Endodermal cell (in vitro differentiated cells): ENCODE measurements around the gene C1orf35. TPM values are rescaled to one million over a fixed set of nuclear protein-coding genes. Genes with fewer than 3 reads are reported as not detected.

Source experiments
- DNase-seq: peaks from one replicate; pipeline ENCODE4 v3.0.0-alpha.2; 2017
- H3K27ac ChIP-seq: 2 replicates; pipeline ENCODE4 v1.5.1; 2013; ENCODE audit warnings: mild to moderate bottlenecking, low read depth, low read length, moderate library complexity
- H3K27me3 ChIP-seq: 2 replicates; pipeline ENCODE4 v1.6.1; 2013; ENCODE audit warnings: mild to moderate bottlenecking, low read length, moderate library complexity; ENCODE audit not compliant: insufficient read depth, control insufficient read depth, poor library complexity, severe bottlenecking
- H3K36me3 ChIP-seq: 2 replicates; pipeline ENCODE4 v1.7.0; 2013; ENCODE audit warnings: mild to moderate bottlenecking, low read length, moderate library complexity; ENCODE audit not compliant: control insufficient read depth, insufficient read depth
- H3K4me1 ChIP-seq: one replicate; pipeline ENCODE4 v1.7.0; 2013; ENCODE audit warnings: low read length; ENCODE audit not compliant: control insufficient read depth, insufficient read depth
- H3K4me3 ChIP-seq: 2 replicates; pipeline ENCODE4 v1.5.1; 2013; ENCODE audit warnings: mild to moderate bottlenecking, low read length, moderate library complexity
- H3K9ac ChIP-seq: 2 replicates; pipeline ENCODE4 v1.6.1; 2013; ENCODE audit warnings: mild to moderate bottlenecking, low read length, moderate library complexity; ENCODE audit not compliant: poor library complexity, severe bottlenecking; ENCODE audit errors: extremely low read depth
- H3K9me3 ChIP-seq: 2 replicates; pipeline ENCODE4 v1.6.1; 2013; ENCODE audit warnings: mild to moderate bottlenecking, low read length, moderate library complexity; ENCODE audit not compliant: control insufficient read depth
- H3K27ac Mint-ChIP-seq: 2 replicates; pipeline ENCODE4 v1.8.0; 2020; ENCODE audit warnings: mixed read lengths
- H3K27me3 Mint-ChIP-seq: 2 replicates; pipeline ENCODE4 v1.8.0; 2021; ENCODE audit warnings: mild to moderate bottlenecking, mixed read lengths; ENCODE audit not compliant: insufficient read depth
- H3K36me3 Mint-ChIP-seq: 2 replicates; pipeline ENCODE4 v1.8.0; 2020; ENCODE audit warnings: low read depth, mixed read lengths
- H3K4me1 Mint-ChIP-seq: 2 replicates; pipeline ENCODE4 v1.8.0; 2020; ENCODE audit warnings: mixed read lengths
- H3K4me3 Mint-ChIP-seq: 2 replicates; pipeline ENCODE4 v1.8.0; 2020; ENCODE audit warnings: mild to moderate bottlenecking, moderate library complexity, mixed read lengths
- H3K9me3 Mint-ChIP-seq: 2 replicates; pipeline ENCODE4 v1.8.0; 2020; ENCODE audit warnings: mild to moderate bottlenecking, mixed read lengths
- WGBS, 2 experiments: methylation state at CpG; one replicate each; pipeline versions ENCODE4 v1.1.5 to v1.1.7; 2013; ENCODE audit warnings: missing lambda C conversion rate in 2 of 2, mixed read lengths in 1 of 2; ENCODE audit not compliant: insufficient coverage in 1 of 2, insufficient read length in 1 of 2; 5-methylcytosine and 5-hydroxymethylcytosine counted together
- total RNA-seq, 2 donors: library from RNA; stranded (reverse); fragmentation: NEBNext Ultra II Directional in 1 of 2; extraction: Animal tissue kit (Norgen Biotek cat#: 25700) in 1 of 2; gene quantifications; 2 replicates in 1 of 2; 3 replicates in 1 of 2; pipeline ENCODE4 v1.2.1, GENCODE V29; 2021
- TF ChIP-seq, protein P1 (sequence below): fragments of 200-600 bp; sonication (generic); conservative IDR thresholded peaks from 2 replicates; pipeline ENCODE4 v1.5.0; 2021; ENCODE audit warnings: antibody characterized with exemption, mild to moderate bottlenecking

The C1orf35 gene
- total RNA-seq, 2 donors from 2014 or later = 31.6 to 34.0 TPM

DNA sequence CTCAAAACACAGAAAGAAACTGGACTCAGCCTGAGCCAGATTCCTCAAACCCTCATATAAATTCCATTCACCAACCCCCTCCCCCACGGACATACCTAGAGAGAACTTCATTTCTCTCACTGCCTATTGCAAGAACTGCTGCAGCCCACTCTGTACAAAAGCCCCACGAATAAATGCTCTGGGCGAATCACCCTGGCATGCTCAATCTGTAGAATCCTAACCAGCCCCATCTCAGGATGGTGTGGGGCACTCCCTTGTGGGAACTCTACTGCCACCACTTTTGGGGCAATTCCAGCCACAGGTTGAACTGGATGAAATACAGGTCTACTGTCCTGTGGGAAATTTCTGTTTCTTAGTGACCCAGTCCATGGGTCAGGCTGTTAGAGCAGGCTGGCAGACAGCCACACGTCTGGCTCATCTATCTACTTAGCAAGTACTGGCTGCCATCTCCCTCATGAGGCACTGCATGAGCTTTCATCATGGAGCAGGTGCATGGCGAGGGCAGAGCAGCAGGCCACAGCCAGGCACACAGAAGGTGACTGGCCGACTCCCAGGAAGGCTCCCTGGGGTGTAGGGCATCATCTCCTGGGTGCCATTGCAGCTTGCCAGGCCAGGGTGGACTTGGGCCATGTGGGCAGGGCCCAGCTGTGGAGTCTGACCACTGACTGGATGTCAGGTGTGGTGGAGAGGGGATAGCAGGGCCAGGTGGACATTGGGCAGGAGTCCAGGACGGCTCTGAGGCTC, 1.6 kb upstream of the C1orf35 start:
- Histone ChIP-seq H3K27ac (no peak overlapping the region), H3K9me3 (no peaks in the 10 kb centered on the region), H3K4me3 (no peak overlapping the region), H3K27me3 (no peaks in the 10 kb centered on the region), H3K36me3 (peaks cover 28% of the 10 kb centered on the region), H3K4me1 (peaks cover 7% of the 10 kb centered on the region), H3K9ac (no peak overlapping the region)
- Mint-ChIP-seq H3K36me3 (peaks cover 22% of the 10 kb centered on the region), H3K9me3 (no peaks in the 10 kb centered on the region), H3K27ac (peak overlapping the region; percentile 36), H3K27me3 (no peaks in the 10 kb centered on the region), H3K4me1 (peaks cover under 1% of the 10 kb centered on the region), H3K4me3 (peak overlapping the region; percentile 88)
- DNase-seq = peak; percentile 45
- WGBS, 2 experiments = 88 to 90% methylated on average over 5 to 7 of the region's 7 CpGs
- TF ChIP-seq, protein P1, sequence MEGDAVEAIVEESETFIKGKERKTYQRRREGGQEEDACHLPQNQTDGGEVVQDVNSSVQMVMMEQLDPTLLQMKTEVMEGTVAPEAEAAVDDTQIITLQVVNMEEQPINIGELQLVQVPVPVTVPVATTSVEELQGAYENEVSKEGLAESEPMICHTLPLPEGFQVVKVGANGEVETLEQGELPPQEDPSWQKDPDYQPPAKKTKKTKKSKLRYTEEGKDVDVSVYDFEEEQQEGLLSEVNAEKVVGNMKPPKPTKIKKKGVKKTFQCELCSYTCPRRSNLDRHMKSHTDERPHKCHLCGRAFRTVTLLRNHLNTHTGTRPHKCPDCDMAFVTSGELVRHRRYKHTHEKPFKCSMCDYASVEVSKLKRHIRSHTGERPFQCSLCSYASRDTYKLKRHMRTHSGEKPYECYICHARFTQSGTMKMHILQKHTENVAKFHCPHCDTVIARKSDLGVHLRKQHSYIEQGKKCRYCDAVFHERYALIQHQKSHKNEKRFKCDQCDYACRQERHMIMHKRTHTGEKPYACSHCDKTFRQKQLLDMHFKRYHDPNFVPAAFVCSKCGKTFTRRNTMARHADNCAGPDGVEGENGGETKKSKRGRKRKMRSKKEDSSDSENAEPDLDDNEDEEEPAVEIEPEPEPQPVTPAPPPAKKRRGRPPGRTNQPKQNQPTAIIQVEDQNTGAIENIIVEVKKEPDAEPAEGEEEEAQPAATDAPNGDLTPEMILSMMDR = no peak

DNA sequence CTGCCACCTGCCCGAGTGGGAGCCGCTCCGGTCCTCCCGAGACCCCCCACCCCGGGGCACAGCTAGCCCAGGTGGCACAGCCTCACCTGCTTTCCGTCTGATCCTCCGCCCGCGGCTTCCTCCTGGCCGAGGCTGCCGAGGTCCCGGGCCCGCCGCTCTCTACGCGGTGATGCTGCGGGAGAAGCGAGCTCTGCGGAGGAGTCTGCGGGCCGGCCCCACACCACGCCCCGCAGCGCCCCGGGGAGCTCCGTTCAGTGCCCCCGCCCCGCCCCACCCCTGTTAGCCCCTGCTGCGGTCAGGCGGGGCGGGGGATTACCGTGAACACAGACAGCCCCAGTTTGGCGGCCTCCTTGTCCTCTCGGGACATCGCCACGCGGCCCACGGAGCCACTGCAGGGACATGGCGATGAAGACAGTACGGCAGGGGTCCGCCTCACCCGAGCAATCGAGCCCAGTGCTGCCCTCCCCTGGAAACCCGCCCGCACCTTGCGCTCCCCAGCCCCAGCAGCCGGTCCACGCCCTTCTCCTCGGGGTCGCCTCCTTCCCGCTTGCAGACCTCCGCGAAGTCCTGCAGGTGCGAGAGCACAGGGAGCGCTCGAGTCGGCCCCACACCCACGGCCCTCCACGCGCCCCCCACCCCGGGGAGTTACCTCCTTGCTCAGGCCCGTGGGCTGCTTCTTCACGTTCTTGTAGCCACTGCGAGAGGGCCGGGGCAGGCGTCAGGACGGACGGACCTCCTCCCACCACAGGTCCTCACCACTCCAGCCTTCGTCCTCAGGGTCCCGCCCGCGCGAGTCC, 933 bp downstream of the C1orf35 start:
- H3K36me3 Mint-ChIP-seq = peaks cover 43% of the 10 kb centered on the region
- no peak overlapping the region for H3K27ac ChIP-seq
- peak overlapping the region; percentile 11 for H3K9ac ChIP-seq
- no peaks in the 10 kb centered on the region for H3K9me3 Mint-ChIP-seq
- no peaks in the 10 kb centered on the region for H3K27me3 ChIP-seq
- H3K27me3 Mint-ChIP-seq = no peaks in the 10 kb centered on the region
- no peaks in the 10 kb centered on the region for H3K4me1 Mint-ChIP-seq
- peaks cover 5% of the 10 kb centered on the region for H3K4me1 ChIP-seq
- WGBS, 2 experiments = 9 to 10% methylated on average over 36 to 73 of the region's 73 CpGs
- peaks cover 47% of the 10 kb centered on the region for H3K36me3 ChIP-seq
- peak; percentile 89 for DNase-seq
- H3K4me3 Mint-ChIP-seq = peak overlapping the region; percentile 88
- TF ChIP-seq, protein P1 = peak; percentile 67
- no peak overlapping the region for H3K27ac Mint-ChIP-seq
- no peaks in the 10 kb centered on the region for H3K9me3 ChIP-seq
- peak overlapping the region; percentile 80 for H3K4me3 ChIP-seq

DNA sequence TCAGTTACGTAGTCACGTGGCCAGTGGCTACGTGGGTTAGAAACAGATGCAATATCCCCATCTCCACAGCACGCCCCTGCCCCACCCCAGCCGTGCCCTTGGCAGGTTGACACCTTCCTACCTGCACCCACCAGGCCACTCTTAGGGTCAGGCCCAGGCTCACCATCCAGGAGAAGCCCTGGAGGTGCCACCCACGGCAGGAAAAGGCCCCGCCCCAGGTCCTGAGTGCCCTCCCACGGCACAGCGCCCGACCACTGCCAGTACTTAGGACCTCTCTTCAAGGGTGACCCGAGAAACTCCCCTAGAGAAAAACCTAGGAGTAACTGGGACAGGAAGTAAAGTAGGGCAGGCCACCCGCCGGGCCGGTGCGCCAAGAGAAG, 1.5 kb downstream of the C1orf35 start:
- Mint-ChIP-seq H3K4me3 (peak overlapping the region; percentile 88), H3K4me1 (no peaks in the 10 kb centered on the region), H3K27ac (no peak overlapping the region), H3K9me3 (no peaks in the 10 kb centered on the region), H3K27me3 (no peaks in the 10 kb centered on the region), H3K36me3 (peaks cover 39% of the 10 kb centered on the region)
- WGBS, 2 experiments = 66 to 80% methylated on average over 10 to 15 of the region's 15 CpGs
- Histone ChIP-seq H3K4me3 (peak overlapping the region; percentile 80), H3K9ac (no peak overlapping the region), H3K27me3 (no peaks in the 10 kb centered on the region), H3K36me3 (peaks cover 53% of the 10 kb centered on the region), H3K4me1 (peaks cover 5% of the 10 kb centered on the region), H3K9me3 (no peaks in the 10 kb centered on the region), H3K27ac (no peak overlapping the region)
- no peak for DNase-seq
- TF ChIP-seq, protein P1 = no peak
